ACHN (cell line): ENCODE data around the gene TSKU.
A peak's percentile ranks its signal among the peaks of the same experiment; 100 is the strongest.
"Not testable (repeated sequence)": the region's sequence is repeated elsewhere in the genome, so short reads cannot be mapped to it uniquely, and the experiment has no call there.

Experiments used
- DNase-seq: peaks from one replicate; pipeline ENCODE4 v3.0.0-alpha.2; 2015
- in situ Hi-C: cut with HindIII; loops from 2 replicates; pipeline ENCODE4 v1.10.0; 2017; ENCODE audit warnings: low sequenced_read_pairs, low pct_ligation_motif_present, low pct_unique_long_range_greater_than_20kb

The TSKU gene

DNA sequence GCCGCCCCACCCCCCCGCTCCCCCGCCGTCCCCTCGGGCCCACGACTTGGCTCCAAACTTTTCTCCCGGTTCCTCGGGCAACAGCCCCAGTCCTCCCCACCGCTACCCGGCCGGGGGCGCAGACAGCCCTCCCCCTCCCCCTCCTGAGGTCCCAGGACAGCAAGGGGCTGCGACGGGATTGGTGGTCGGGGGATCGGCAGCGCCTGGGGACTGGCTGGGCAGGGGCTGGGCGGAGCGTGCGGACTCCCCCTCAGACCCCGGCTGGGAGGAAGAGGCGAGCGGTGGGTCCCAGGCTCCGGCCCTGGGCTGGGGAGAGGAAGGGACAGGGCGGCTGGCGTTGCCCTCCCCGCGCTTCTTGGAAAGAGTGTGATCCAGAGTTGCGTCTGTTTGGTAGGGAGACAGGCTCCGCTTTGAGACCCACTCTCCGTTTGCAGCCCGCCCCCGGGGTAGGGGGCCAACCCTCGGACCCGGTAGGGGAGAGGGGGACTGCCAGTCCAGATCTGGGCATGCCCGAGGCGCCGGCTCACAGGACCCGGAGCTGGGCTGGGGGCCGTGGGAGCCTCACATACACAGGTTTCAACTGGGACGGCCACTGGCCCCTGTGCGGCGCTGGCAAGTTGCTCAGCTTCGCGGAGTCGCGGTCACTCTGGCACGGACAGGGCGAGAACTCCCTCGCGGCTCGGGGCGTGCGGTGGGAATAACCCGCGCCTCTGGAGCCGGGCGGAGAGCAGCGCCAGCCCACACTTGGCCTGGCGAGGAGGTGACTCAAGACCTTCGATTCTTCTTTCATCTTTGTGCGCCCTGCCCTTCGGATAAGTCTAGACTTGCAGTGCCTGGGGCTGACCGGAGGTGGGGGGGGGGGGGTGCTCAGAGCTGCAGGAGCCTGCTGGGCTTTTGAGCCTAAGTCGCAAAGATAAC lies 999 bp downstream of the TSKU start:
- peak; percentile 10 for DNase-seq
- in situ Hi-C loops, result no loop called here

DNA sequence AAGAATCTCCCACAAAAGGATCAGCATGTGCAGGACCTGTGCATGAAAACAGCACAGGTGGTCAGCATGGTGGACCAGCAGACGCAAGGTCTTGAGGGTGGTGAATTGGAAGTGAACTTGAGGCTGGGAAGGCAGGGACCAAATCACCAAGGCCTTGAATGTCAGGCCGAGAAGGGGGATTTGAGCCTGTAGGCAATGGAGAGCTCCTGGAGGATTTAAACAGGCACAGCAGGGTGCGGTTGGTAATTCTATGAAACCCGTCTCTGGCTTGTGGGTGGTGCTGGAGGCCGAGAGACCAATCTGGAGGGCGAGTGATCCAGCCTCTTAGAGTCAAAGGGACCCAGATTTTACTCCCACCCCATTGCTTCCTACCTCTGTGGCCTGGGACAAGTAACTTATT lies 2.4 kb downstream of the TSKU start:
- in situ Hi-C loops, result no loop called here

DNA sequence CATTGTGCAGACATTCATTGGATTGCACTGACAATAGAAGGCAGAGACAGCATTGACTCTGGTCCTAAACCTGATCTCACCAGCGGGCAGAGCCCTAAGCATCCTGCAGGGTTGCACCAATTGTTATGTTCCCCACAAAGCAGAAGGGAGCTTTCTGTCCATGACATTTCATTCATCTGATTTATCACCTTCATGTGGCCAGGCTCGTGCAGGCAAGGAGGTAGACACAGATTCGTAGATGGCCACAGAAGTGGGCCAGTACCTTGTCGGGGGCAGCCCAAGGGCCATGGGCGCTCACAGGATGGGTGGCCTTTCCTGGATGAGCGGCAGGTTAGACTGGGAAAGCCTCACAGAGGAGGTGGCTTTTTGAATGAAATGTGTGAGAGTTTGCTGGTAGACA lies 2.9 kb downstream of the TSKU start:
- in situ Hi-C loops, result no loop called here
- no peak for DNase-seq

More for the DNA sequence above, 2.4 kb downstream of the TSKU start:
- no peak for DNase-seq

DNA sequence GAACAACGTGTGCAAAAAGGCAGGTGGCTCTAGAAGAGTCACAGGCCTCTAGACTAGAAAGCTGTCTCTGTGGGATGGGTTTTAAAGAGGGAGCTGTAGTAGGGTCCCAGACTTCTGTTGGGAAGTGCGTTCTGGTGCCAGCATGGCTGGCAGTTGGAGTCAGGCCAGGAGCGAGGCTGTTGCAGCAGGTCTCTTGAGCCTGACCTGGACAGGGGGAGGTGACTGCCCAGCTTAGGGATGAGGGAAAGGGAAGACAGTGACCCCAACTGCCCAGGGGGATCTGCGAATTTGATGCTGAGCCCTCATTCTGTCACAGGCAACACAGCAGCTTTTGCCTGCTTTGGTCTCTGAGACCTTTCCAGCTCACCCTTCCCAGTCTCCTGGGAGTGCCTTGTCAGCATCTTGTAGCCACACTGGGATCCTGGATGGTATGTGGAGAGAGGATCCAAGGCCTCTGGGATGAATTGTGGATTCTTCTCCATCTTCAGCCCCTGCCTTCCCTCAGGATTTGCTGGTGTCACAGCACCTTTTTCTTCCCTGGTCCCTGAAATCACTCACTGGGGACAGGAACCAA lies 3.4 kb downstream of the TSKU start:
- DNase-seq, result no peak
- in situ Hi-C loops, result no loop called here

DNA sequence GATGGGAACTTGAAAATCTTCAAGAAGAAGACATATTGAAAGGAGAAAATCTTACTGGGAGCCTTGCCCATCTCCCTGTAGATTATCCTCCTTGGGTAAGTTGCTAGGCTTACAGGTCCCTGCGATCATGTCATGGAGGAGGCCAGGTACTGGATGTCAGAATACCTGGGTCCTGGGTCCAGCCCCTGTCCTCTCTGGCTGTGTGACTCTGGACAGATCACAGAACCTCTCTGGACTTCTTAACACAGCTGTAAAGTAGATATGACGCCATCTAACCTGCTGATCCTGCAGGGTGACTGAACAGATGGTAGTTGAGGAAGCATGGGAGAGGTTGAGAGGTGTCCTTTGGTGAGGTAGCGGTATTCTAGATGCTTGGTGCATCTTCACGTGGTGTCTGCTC lies 4.1 kb downstream of the TSKU start:
- in situ Hi-C loops, result no loop called here

DNA sequence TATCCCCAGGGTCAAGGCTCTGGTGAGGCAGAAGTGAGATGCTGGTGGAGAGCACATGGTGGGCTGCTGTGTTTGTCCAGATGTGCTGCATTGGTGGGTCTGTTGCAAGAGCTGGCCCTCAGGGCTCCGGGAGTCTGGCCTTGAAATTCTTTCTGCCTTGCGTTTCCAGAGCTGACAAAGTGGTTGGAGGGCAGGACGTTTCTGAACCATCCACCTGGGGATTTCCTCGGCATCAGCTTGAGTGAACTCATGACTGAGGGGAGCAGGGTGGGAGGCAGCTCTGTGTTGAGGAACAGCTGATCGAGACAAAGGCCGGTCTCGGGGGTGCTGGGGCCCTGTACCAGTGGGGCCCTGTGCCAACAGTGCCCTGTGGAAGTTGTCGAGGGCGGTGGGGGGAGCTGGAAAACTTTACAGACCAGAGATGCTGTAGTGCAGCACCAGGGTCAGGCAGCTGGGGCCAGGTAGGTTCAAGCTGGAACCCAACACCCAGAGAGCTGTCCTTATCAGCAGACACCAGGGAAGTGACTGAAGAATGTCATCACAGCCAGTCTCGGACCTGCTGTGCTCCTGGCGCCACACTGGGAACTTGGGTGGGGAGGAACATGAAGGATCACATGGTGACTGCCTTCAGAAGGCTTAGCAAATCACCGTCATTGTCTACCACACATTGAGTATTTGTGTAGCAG lies 4.9 kb downstream of the TSKU start:
- in situ Hi-C loops, result no loop called here
- no peak for DNase-seq

More for the DNA sequence above, 4.1 kb downstream of the TSKU start:
- no peak for DNase-seq

DNA sequence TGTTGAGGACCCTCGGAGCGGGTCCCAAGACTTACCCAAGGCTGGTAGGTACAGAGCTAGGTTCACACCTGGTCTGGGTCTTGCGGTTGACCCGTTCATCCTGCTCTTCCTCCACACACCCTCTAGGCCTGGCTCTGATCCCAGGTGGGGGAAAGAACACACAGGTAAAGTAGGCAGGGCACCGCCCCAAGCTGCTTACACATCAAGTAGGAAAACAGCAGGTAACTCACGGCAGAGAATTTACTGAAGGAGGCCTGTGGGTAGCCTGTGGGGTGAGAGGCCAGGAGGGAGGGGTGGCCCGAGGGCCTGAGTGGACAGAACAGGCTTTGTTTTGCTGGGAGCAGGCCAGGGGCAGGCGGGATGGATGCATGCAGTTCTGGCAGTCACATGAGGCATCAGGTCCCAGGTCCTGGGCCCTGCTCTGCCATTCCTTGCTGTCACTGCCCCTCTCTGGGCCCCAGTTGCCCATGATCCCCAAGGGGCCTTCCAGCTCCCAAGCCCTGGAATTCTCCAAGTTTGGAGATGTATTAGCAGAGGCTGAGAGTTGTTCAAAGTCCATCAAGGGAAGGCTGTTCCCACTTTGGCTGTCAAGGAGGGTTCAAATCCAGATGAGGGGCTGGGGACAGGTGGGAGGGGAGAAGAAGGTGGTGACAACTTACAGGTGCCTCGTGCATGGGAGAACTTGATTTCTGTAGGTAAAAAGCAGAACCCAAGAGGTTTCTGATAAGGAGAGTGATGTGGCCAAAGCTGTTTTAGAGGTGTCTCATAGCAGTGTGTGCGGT lies 5.7 kb downstream of the TSKU start:
- in situ Hi-C loops, result no loop called here
- no peak for DNase-seq

DNA sequence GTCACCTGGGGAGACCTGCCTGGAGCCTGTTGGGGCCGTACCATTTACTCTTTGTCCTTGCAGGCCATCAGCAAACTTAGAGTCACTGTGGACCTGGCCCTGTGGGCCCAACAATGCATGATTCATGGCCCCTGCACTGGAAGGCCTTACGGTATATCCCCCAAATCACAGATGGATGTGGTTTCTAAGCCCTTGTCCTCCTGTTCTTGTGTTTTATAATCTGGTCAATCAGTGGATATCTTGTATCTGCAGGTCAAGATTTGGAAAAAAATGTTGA lies 6.2 kb downstream of the TSKU start:
- in situ Hi-C loops, result no loop called here
- DNase-seq, result no peak

DNA sequence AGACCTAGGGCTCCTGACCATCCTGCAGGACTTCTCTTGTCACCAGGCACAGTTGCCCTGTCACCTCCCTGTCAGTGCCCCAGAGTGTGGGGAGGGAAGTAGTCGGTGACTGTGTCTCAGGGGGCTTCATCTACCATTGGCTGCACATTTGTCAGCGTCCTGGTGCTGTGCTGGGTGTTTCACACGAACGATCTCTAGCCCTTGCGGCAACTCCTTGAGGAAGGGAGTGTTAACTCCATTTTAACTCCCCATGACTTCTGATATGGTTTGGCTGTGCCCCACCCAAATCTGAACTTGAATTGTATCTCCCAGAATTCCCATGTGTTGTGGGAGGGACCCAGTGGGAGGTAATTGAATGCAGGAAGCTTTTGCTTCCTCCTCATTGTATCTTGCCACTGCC lies 7.1 kb downstream of the TSKU start:
- in situ Hi-C loops, result no loop called here
- no peak for DNase-seq

DNA sequence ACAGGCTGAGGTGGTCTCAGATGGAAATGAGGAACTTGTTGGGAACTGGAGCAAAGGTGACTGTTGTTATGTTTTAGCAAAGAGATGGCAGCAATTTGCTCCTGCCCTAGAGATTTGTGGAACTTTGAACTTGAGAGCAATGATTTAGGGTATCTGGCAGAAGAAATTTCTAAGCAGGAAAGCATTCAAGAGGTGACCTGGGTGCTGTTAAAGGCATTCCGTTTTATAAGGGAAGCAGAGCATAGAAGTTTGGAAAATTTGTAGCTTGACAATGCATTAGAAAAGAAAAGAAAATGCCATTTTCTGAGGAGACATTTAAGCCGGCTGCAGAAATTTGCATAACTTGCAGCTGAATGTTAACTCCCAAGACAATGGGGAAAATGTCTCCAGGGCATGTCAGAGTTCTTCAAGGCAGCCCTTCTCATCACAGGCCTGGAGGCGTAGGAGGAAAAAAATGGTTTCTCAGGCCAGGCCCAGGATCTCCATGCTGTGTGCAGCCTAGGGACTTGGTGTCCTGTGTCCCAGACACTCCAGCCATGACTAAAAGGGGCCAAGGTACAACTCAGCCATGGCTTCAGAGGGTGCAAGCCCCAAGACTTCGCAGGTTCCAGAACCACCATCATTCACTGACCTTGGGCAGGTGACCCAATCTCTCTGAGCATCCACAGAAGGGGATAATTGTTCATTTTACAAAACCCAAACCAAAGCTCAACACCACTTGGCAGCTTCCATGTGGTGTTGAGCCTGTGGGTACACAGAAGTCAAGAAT lies 8.0 kb downstream of the TSKU start:
- DNase-seq, in situ Hi-C loops: not testable (repeated sequence)

DNA sequence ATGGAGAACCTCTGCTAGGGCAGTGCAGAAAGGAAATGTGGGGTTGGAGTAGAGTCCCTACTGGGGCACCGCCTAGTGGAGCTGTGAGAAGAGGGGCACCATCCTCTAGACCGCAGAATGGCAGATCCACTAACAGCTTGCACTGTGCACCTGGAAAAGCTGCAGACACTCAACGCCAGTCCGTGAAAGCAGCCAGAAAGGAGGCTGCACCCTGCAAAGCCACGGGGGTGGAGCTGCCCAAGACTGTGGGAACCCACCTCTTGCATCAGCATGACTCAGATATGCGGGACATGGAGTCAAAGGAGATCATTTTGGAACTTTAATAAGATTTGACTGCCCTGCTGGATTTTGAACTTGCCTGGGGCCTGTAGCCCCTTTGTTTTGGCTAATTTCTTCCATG lies 8.7 kb downstream of the TSKU start:
- no peak for DNase-seq
- in situ Hi-C loops, result no loop called here

DNA sequence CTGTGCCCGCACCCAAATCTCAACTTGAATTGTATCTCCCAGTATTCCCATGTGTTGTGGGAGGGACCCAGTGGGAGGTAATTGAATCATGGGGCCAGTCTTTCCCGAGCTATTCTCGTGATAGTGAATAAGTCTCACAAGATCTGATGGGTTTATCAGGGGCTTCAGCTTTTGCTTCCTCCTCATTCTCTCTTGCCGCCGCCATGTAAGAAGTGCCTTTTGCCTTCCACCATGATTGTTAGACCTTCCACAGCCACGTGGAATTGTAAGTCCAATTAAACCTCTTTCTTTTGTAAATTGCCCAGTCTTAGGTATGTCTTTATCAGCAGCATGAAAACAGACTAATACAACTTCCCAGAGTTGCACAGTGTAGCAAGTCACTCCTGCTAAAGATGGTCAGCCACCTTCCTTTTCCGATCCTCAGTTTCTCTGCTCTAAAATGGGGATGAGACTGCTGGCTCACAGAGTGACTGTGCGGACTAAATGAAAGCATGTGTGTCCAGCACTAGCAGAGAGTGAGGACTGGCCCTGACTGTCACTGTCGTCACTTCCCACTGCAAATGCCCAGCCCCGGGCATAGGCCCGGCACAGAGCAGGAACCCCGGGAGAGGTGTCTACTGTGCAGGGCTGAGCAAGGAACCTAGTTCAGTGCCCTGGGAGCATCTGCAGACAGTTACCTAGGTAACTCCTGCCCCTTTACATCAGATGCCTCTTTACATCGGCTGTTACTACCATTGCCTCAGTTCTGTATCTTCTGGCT lies 9.5 kb downstream of the TSKU start:
- no peak for DNase-seq
- in situ Hi-C loops, result no loop called here

DNA sequence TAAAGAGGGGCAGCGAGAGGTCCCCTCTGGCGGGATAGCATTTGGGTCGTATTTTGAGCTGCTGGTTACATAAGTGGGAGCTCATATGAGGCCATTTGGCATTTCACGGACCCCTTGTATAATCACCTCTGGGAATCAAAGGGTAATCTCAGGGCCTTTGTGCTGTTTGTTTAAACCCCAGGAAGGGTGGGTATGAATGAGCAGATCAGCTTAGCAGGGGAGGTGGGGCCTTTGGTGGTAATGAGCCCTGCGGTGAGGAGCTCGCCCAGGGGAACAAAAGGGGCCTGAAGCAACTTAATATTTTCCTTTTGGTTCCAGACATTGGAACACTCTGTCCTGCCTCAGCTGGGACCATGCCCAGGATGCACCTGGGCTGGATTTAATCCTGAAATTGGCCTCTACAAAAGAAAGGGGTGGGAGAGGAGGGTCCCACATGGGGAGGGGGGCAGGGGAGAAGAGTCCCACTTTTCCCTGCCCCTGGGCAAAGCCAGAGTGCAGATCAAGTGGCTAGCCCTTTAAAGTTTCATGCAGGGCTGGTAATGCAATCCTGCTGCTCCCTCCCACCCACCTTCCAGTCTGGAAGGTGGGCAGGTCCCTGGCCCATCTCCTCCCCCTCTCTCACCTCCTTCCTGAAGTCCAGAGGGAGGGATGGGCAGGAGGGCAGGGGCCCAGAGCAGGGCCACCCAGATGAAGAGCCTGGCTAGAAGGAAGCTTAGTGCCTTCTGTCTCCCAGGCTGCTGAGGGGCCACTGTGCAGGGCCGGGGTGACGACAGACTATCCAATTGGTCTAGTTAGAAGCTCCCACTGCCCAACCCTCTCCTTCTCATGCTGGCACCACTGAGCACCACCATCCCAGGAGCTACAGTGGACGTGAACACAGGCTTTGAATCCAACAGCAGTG lies 10.5 kb downstream of the TSKU start:
- no peak for DNase-seq
- in situ Hi-C loops, result no loop called here

DNA sequence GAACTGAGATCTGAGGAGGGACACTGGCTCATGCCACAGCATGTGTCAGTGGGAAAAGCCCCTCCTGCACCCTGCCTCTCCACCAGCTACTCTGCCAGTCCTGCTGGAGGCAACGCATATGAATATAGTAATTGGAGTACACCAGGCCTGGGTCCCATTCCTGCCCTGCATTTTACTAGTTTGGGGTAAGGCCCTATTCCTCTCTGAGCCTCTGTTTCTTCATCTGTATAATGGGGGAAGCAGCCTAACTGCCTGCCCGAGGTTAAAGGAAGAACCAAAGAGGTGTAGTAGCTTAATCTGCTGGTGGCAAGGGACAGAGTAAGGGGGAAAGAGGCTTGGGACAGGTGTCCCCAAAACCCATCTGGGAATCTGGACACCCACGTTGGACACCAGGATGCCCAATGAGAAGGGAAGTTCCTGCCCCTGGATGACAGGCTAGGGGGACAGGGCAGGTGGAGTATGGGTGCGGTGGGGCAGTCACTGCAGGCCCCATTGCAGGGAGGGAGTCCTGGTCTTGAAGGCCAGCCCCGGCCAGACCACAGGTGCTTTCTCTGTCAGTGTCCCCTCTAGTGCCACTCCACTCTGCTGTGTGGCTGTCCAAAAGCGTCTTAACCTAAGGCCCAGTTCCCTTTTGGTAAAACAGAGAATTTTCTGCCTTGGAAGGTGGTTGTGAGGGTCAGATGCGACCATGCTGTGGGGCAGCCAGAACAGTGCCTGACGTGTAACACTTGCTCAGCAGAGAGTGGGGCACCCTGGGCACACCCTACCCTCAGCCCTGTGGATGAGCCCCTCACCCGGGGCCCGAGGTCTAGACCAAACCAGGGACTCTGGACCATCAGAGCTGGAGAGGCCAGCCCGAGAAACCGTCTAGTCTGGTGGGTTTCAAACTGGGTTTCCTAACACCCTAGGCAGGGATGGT lies 11.5 kb downstream of the TSKU start:
- in situ Hi-C loops, result no loop called here
- no peak for DNase-seq

DNA sequence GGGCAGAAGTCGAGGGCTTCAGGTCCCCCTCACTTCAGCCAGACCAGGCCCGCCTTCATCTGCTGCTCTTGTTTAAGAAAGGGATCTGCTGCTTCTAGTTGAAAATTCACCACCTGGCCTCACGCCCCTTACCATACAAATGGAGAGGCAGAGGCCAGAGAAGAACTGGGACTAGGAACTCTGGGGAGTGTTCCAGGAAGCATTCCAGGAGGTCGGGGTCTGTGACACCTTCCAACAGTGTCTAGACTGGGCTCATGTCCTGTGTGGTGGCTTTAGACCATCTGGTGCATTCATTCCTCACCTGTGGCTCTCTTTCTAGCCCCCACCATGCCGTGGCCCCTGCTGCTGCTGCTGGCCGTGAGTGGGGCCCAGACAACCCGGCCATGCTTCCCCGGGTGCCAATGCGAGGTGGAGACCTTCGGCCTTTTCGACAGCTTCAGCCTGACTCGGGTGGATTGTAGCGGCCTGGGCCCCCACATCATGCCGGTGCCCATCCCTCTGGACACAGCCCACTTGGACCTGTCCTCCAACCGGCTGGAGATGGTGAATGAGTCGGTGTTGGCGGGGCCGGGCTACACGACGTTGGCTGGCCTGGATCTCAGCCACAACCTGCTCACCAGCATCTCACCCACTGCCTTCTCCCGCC lies 12.3 kb downstream of the TSKU start:
- DNase-seq, result no peak
- in situ Hi-C loops, result no loop called here
